Activated CD8-positive, alpha-beta T cell treated with anti-CD3 and anti-CD28 coated beads for 36 hours (primary cell): Measurements from ENCODE around the gene SPRYD7. TPM values are rescaled to one million over a fixed set of nuclear protein-coding genes. Genes with fewer than 3 reads are reported as not detected.

Source experiments
- ATAC-seq: fragments of 200-7000 bp; cut with Tn5 transposase; one replicate; pipeline ENCODE4 v1.10.0; 2021; ENCODE audit warnings: mild to moderate bottlenecking, moderate library complexity
- CTCF ChIA-PET: fragments of 350-600 bp; sonication (Branson Sonifier 250); formaldehyde crosslinking; loops from one replicate; lab custom pipeline; 2021; ENCODE audit warnings: antibody characterized with exemption; lab: Charles Lee
- POLR2A ChIA-PET: fragments of 350-600 bp; sonication (Branson Sonifier 250); formaldehyde crosslinking; loops from one replicate; lab custom pipeline; 2021; ENCODE audit warnings: antibody characterized with exemption; lab: Charles Lee
- DNase-seq: peaks from one replicate; pipeline ENCODE4 v3.0.0-alpha.2; 2020
- H3K27ac Mint-ChIP-seq: one replicate; pipeline ENCODE4 v1.8.0; 2021; ENCODE audit warnings: mild to moderate bottlenecking, mixed read lengths
- H3K27me3 Mint-ChIP-seq: one replicate; pipeline ENCODE4 v1.8.0; 2021; ENCODE audit warnings: mixed read lengths
- H3K36me3 Mint-ChIP-seq: one replicate; pipeline ENCODE4 v1.8.0; 2021; ENCODE audit warnings: low read depth, mixed read lengths
- H3K4me1 Mint-ChIP-seq: one replicate; pipeline ENCODE4 v1.8.0; 2021; ENCODE audit warnings: low read depth, mixed read lengths
- H3K4me3 Mint-ChIP-seq: one replicate; pipeline ENCODE4 v1.8.0; 2021; ENCODE audit warnings: mild to moderate bottlenecking, moderate library complexity, mixed read lengths
- H3K9me3 Mint-ChIP-seq: one replicate; pipeline ENCODE4 v1.8.0; 2021; ENCODE audit warnings: mixed read lengths
- CTCF ChIP-seq: fragments of 200-600 bp; IDR thresholded peaks from one replicate; pipeline ENCODE4 v1.8.0; 2022; ENCODE audit warnings: antibody characterized with exemption, mild to moderate bottlenecking
- intact Hi-C: fragments of 100-400 bp; cut with micrococcal nuclease; formaldehyde crosslinking; loops from one replicate; pipeline ENCODE4 v1.10.0; 2022
- total RNA-seq, 2 experiments: library from RNA; stranded (reverse); gene quantifications; one replicate each; pipeline ENCODE4 v1.2.3, GENCODE V29; 2021

Gene SPRYD7
- total RNA-seq, 2 experiments from 2014 or later: 6.3 to 6.7 TPM

GRCh38 chr13:49976314-49977258, 40.4 kb upstream of the SPRYD7 start:
- no peaks in the 10 kb centered on the region for H3K9me3 Mint-ChIP-seq
- DNase-seq (peak; percentile 83), ATAC-seq (peak; percentile 85)
- H3K4me1 Mint-ChIP-seq: peaks cover 2% of the 10 kb centered on the region
- H3K27me3 Mint-ChIP-seq: no peaks in the 10 kb centered on the region
- ChIA-PET CTCF (interaction anchor here (0.6 to 5.0 kb wide), 52 partner anchors 9 to 1096 kb away, joined by 3 to 27 read pairs (median 4); partner anchors contain the start of gene TRIM13), POLR2A (no interaction called here)
- no peak overlapping the region for H3K4me3 Mint-ChIP-seq
- no peaks in the 10 kb centered on the region for H3K36me3 Mint-ChIP-seq
- TF ChIP-seq CTCF: peak; percentile 89
- H3K27ac Mint-ChIP-seq: no peak overlapping the region
- intact Hi-C loops: loop anchor here (2.0 to 10.0 kb wide), 4 partner anchors 556 to 1094 kb away; no protein-coding TSS in a partner anchor

GRCh38 chr13:49975826-49976225, 39.7 kb upstream of the SPRYD7 start:
- POLR2A ChIA-PET: no interaction called here

GRCh38 chr13:49972709-49973108, 36.6 kb upstream of the SPRYD7 start:
- peaks cover 2% of the 10 kb centered on the region for H3K4me1 Mint-ChIP-seq
- no peaks in the 10 kb centered on the region for H3K27me3 Mint-ChIP-seq
- DNase-seq (no peak), ATAC-seq (no peak)
- intact Hi-C loops: loop anchor here (10.0 kb wide), 1 partner anchor 832 kb away; no protein-coding TSS in a partner anchor
- CTCF ChIA-PET: interaction anchor here (0.8 to 1.9 kb wide), 2 partner anchors 25 to 1097 kb away, joined by 3 to 5 read pairs; no protein-coding TSS in a partner anchor
- no peak overlapping the region for H3K27ac Mint-ChIP-seq
- POLR2A ChIA-PET: interaction anchor here (0.6 kb wide), 1 partner anchor 605 kb away, joined by 3 read pairs; no protein-coding TSS in a partner anchor
- TF ChIP-seq CTCF: no peak
- H3K4me3 Mint-ChIP-seq: no peak overlapping the region
- no peaks in the 10 kb centered on the region for H3K36me3 Mint-ChIP-seq
- no peaks in the 10 kb centered on the region for H3K9me3 Mint-ChIP-seq

More at GRCh38 chr13:49975826-49976225, 39.7 kb upstream of the SPRYD7 start:
- Mint-ChIP-seq H3K27me3 (no peaks in the 10 kb centered on the region), H3K4me1 (peaks cover 2% of the 10 kb centered on the region), H3K36me3 (no peaks in the 10 kb centered on the region), H3K9me3 (no peaks in the 10 kb centered on the region), H3K4me3 (no peak overlapping the region), H3K27ac (no peak overlapping the region)
- ATAC-seq (no peak), DNase-seq (no peak)
- intact Hi-C loops: loop anchor here (2.0 to 10.0 kb wide), 4 partner anchors 556 to 1095 kb away; no protein-coding TSS in a partner anchor
- CTCF ChIA-PET: interaction anchor here (0.7 to 5.0 kb wide), 41 partner anchors 9 to 1096 kb away, joined by 3 to 27 read pairs (median 4); partner anchors contain the start of gene TRIM13
- no peak for TF ChIP-seq CTCF

GRCh38 chr13:49967456-49967855, 31.3 kb upstream of the SPRYD7 start:
- no peak for TF ChIP-seq CTCF
- H3K27ac Mint-ChIP-seq: no peak overlapping the region
- ChIA-PET CTCF (interaction anchor here (1.2 to 1.4 kb wide), 2 partner anchors 9 to 31 kb away, joined by 3 to 6 read pairs; partner anchors contain the start of gene SPRYD7), POLR2A (interaction anchor here (0.6 to 1.1 kb wide), 3 partner anchors 497 to 1104 kb away, joined by 3 to 4 read pairs (median 3); no protein-coding TSS in a partner anchor)
- intact Hi-C loops: no loop called here
- no peak overlapping the region for H3K4me3 Mint-ChIP-seq
- peaks cover 15% of the 10 kb centered on the region for H3K9me3 Mint-ChIP-seq
- no peaks in the 10 kb centered on the region for H3K27me3 Mint-ChIP-seq
- no peaks in the 10 kb centered on the region for H3K4me1 Mint-ChIP-seq
- no peak for ATAC-seq
- DNase-seq: no peak
- peaks cover 4% of the 10 kb centered on the region for H3K36me3 Mint-ChIP-seq
